HL-60 (cell line): ENCODE measurements around the gene RSPH1.

Experiments used
- DNase-seq, 2 experiments: peaks; one replicate each; pipeline ENCODE4 v3.0.0-alpha.2; 2010 to 2020; ENCODE audit warnings: low read depth in 1 of 2, low spot score in 1 of 2
- H3K27ac ChIP-seq: fragments of 250-450 bp; sonication (Bioruptor Pico); replicated peaks from 2 replicates; pipeline ENCODE4 v1.5.1; 2020; ENCODE audit warnings: mild to moderate bottlenecking, moderate library complexity
- H3K27me3 ChIP-seq: fragments of 250-450 bp; sonication (Bioruptor Pico); 2 replicates; pipeline ENCODE4 v1.5.1; 2021; ENCODE audit warnings: mild to moderate bottlenecking, moderate library complexity; ENCODE audit not compliant: insufficient read depth, poor library complexity, severe bottlenecking
- H3K4me3 ChIP-seq: replicated peaks from 2 replicates; pipeline ENCODE4 v1.5.1; 2011; ENCODE audit warnings: mild to moderate bottlenecking, control low read depth, low read length; ENCODE audit not compliant: insufficient read depth
- GABPA ChIP-seq: IDR thresholded peaks from 2 replicates; pipeline ENCODE4 v1.6.1; 2012; ENCODE audit warnings: low read depth
- POLR2AphosphoS5 ChIP-seq: IDR thresholded peaks from 2 replicates; pipeline ENCODE4 v1.6.1; 2012; ENCODE audit warnings: low read depth
- SPI1 ChIP-seq: IDR thresholded peaks from 2 replicates; pipeline ENCODE4 v1.6.1; 2012; ENCODE audit warnings: low read depth, mild to moderate bottlenecking, borderline replicate concordance
- TF ChIP-seq, protein P1 (sequence below): IDR thresholded peaks from one replicate; pipeline ENCODE4 v1.5.1; 2011; ENCODE audit warnings: low read length, control low read depth, inconsistent platforms; ENCODE audit not compliant: insufficient read depth
- TF ChIP-seq, protein P2 (sequence below): IDR thresholded peaks from 2 replicates; pipeline ENCODE4 v1.6.1; 2012; ENCODE audit warnings: low read depth; ENCODE audit not compliant: insufficient replicate concordance

RSPH1 gene

DNA sequence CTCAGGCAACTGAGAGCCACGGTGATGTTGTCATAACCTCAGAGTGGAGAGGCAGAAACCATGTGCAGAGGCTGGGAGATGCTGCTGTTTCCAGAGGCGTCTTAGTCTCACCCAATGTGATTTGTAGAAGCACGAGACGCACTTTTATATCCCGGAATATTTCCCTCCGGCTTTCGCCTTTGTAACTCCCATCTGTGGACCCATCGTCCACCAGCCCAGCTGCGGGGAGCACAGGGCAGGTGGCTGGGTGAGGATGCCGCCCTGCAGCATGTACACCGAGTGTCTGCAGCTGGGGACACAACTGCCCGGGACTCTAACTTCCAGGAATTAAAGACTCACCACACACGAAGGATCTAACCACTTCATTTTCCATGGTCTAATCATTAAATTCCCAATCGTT is 48.8 kb downstream of the RSPH1 start:
- Histone ChIP-seq H3K4me3 (no peak overlapping the region), H3K27ac (no peak overlapping the region), H3K27me3 (no peaks in the 10 kb centered on the region)
- no peak for DNase-seq
- TF ChIP-seq, protein P1, sequence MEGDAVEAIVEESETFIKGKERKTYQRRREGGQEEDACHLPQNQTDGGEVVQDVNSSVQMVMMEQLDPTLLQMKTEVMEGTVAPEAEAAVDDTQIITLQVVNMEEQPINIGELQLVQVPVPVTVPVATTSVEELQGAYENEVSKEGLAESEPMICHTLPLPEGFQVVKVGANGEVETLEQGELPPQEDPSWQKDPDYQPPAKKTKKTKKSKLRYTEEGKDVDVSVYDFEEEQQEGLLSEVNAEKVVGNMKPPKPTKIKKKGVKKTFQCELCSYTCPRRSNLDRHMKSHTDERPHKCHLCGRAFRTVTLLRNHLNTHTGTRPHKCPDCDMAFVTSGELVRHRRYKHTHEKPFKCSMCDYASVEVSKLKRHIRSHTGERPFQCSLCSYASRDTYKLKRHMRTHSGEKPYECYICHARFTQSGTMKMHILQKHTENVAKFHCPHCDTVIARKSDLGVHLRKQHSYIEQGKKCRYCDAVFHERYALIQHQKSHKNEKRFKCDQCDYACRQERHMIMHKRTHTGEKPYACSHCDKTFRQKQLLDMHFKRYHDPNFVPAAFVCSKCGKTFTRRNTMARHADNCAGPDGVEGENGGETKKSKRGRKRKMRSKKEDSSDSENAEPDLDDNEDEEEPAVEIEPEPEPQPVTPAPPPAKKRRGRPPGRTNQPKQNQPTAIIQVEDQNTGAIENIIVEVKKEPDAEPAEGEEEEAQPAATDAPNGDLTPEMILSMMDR: no peak
- TF ChIP-seq GABPA: no peak
- TF ChIP-seq, protein P2, sequence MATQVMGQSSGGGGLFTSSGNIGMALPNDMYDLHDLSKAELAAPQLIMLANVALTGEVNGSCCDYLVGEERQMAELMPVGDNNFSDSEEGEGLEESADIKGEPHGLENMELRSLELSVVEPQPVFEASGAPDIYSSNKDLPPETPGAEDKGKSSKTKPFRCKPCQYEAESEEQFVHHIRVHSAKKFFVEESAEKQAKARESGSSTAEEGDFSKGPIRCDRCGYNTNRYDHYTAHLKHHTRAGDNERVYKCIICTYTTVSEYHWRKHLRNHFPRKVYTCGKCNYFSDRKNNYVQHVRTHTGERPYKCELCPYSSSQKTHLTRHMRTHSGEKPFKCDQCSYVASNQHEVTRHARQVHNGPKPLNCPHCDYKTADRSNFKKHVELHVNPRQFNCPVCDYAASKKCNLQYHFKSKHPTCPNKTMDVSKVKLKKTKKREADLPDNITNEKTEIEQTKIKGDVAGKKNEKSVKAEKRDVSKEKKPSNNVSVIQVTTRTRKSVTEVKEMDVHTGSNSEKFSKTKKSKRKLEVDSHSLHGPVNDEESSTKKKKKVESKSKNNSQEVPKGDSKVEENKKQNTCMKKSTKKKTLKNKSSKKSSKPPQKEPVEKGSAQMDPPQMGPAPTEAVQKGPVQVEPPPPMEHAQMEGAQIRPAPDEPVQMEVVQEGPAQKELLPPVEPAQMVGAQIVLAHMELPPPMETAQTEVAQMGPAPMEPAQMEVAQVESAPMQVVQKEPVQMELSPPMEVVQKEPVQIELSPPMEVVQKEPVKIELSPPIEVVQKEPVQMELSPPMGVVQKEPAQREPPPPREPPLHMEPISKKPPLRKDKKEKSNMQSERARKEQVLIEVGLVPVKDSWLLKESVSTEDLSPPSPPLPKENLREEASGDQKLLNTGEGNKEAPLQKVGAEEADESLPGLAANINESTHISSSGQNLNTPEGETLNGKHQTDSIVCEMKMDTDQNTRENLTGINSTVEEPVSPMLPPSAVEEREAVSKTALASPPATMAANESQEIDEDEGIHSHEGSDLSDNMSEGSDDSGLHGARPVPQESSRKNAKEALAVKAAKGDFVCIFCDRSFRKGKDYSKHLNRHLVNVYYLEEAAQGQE: no peak

DNA sequence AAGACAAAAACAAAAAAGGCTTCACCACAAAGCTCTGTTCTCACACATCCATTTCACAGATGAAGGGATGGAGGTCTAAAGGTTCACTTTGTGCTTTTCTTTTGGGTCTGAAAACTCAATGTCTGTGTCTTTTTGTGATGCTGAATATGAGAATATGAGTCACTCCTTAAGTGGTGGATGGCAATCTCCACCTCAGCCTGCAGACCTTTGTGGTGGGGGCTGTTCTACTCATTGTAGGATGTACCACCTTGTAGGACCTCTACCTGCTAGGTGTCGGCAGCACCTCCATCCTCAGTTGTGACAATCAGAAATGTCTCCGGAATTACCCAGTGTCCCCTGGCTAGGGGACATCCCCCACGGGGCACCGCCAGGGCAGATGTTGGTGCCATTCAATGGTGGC is 49.5 kb downstream of the RSPH1 start:
- H3K27me3 ChIP-seq: no peaks in the 10 kb centered on the region
- DNase-seq: no peak
- TF ChIP-seq GABPA (no peak), POLR2AphosphoS5 (no peak), SPI1 (no peak)
- TF ChIP-seq, protein P1: no peak
- TF ChIP-seq, protein P2: no peak

DNA sequence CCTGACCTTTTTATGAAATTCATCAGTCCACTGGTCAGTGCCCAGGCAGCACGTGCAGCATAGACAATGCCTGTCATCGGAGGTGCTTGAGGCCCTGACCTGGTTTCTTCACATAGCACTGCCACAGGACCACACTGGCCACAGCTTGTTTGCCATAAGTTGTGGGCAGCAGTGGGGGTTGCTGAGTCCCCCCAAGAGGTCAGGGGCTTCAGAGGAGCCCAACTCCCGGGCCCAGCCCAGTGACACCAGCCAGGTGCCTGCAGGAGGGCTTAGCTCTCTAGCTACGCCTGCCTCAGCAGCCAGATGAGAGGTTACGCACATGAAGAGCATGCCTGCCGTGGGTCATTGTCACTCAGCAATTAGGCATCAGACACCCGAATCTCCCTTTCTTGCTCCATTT is 50.7 kb downstream of the RSPH1 start:
- no peak for DNase-seq
- no peaks in the 10 kb centered on the region for H3K27me3 ChIP-seq
- TF ChIP-seq POLR2AphosphoS5 (no peak), SPI1 (no peak), GABPA (no peak)
- TF ChIP-seq, protein P1: no peak
- TF ChIP-seq, protein P2: no peak
- H3K4me3 ChIP-seq: no peak overlapping the region
- H3K27ac ChIP-seq: no peak overlapping the region

More for the DNA sequence above, 49.5 kb downstream of the RSPH1 start:
- Histone ChIP-seq H3K27ac (no peak overlapping the region), H3K4me3 (no peak overlapping the region)
